WTC11 (cell line): ENCODE measurements around the gene XCL1. TPM values are rescaled to one million over a fixed set of nuclear protein-coding genes. Genes with fewer than 3 reads are reported as not detected.

Experiments
- ATAC-seq: fragments of 200-7000 bp; cut with Tn5 transposase; 2 replicates; pipeline ENCODE4 v1.10.0; 2021; ENCODE audit warnings: mild to moderate bottlenecking, moderate library complexity
- CTCF ChIA-PET: fragments of 300-600 bp; sonication (Branson Sonifier 250); formaldehyde crosslinking; loops from one replicate; lab custom pipeline; 2021; ENCODE audit warnings: antibody characterized with exemption; lab: Charles Lee
- POLR2A ChIA-PET: fragments of 350-600 bp; sonication (Branson Sonifier 250); formaldehyde crosslinking; loops from one replicate; lab custom pipeline; 2021; ENCODE audit warnings: antibody characterized with exemption; lab: Charles Lee
- DNase-seq: peaks from one replicate; pipeline ENCODE4 v3.0.0; 2021; ENCODE audit warnings: low spot score
- H3K27ac Mint-ChIP-seq: 2 replicates; pipeline ENCODE4 v1.8.0; 2021; ENCODE audit warnings: mixed read lengths
- H3K27me3 Mint-ChIP-seq: 2 replicates; pipeline ENCODE4 v1.8.0; 2021; ENCODE audit warnings: low read depth, mild to moderate bottlenecking, moderate library complexity, mixed read lengths
- H3K36me3 Mint-ChIP-seq: 2 replicates; pipeline ENCODE4 v1.8.0; 2021; ENCODE audit warnings: mixed read lengths
- H3K4me1 Mint-ChIP-seq: 2 replicates; pipeline ENCODE4 v1.8.0; 2022; ENCODE audit warnings: mixed read lengths
- H3K4me3 Mint-ChIP-seq: 2 replicates; pipeline ENCODE4 v1.8.0; 2021; ENCODE audit warnings: mild to moderate bottlenecking, moderate library complexity, mixed read lengths
- H3K9me3 Mint-ChIP-seq: 2 replicates; pipeline ENCODE4 v1.8.0; 2021; ENCODE audit warnings: mixed read lengths
- ATF6 ChIP-seq: sonication (generic); formaldehyde crosslinking; IDR thresholded peaks from 2 replicates; pipeline ENCODE4 v1.8.1; 2023; ENCODE audit warnings: mild to moderate bottlenecking, missing genetic modification reagents
- CREM ChIP-seq: sonication (generic); formaldehyde crosslinking; IDR thresholded peaks from 2 replicates; pipeline ENCODE4 v1.8.1; 2022; ENCODE audit warnings: mild to moderate bottlenecking, missing genetic modification reagents, moderate library complexity
- EMX1 ChIP-seq: fragments of 250-450 bp; sonication (Bioruptor Pico); IDR thresholded peaks from 2 replicates; pipeline ENCODE4 v1.8.0; 2021; ENCODE audit warnings: mild to moderate bottlenecking
- ESRRA ChIP-seq: sonication (generic); formaldehyde crosslinking; IDR thresholded peaks from 2 replicates; pipeline ENCODE4 v1.8.1; 2022; ENCODE audit warnings: mild to moderate bottlenecking, missing genetic modification reagents, borderline replicate concordance
- FOXK1 ChIP-seq: sonication (generic); formaldehyde crosslinking; IDR thresholded peaks from 2 replicates; pipeline ENCODE4 v1.8.0; 2022; ENCODE audit warnings: mild to moderate bottlenecking, moderate library complexity, missing genetic modification reagents
- HMGA2 ChIP-seq: fragments of 250-450 bp; sonication (Bioruptor Pico); IDR thresholded peaks from 2 replicates; pipeline ENCODE4 v1.4.0; 2021; ENCODE audit warnings: mild to moderate bottlenecking, moderate library complexity
- MXD4 ChIP-seq: fragments of 250-450 bp; sonication (Bioruptor Pico); IDR thresholded peaks from 2 replicates; pipeline ENCODE4 v1.8.0; 2021; ENCODE audit warnings: mild to moderate bottlenecking, moderate library complexity, borderline replicate concordance
- NFYB ChIP-seq: sonication (generic); formaldehyde crosslinking; conservative IDR thresholded peaks from 2 replicates; pipeline ENCODE4 v1.8.0; 2022; ENCODE audit warnings: low read depth, missing genetic modification reagents
- SMAD4 ChIP-seq: sonication (generic); formaldehyde crosslinking; IDR thresholded peaks from 2 replicates; pipeline ENCODE4 v1.8.0; 2022; ENCODE audit warnings: mild to moderate bottlenecking, missing genetic modification reagents
- TP53 ChIP-seq: sonication (generic); formaldehyde crosslinking; IDR thresholded peaks from 2 replicates; pipeline ENCODE4 v1.8.1; 2023; ENCODE audit warnings: mild to moderate bottlenecking, missing genetic modification reagents
- ZNF425 ChIP-seq: fragments of 250-450 bp; sonication (Bioruptor Pico); conservative IDR thresholded peaks from 2 replicates; pipeline ENCODE4 v1.9.0; 2021; ENCODE audit warnings: mild to moderate bottlenecking
- total RNA-seq: library from RNA; stranded (reverse); gene quantifications from 3 replicates; pipeline ENCODE4 v1.2.3, GENCODE V29; 2021
- TF ChIP-seq, protein P1 (sequence below): fragments of 250-450 bp; sonication (Bioruptor Pico); IDR thresholded peaks from 2 replicates; pipeline ENCODE4 v1.8.0; 2021; ENCODE audit warnings: mild to moderate bottlenecking
- TF ChIP-seq, protein P2 (sequence below): sonication (generic); formaldehyde crosslinking; conservative IDR thresholded peaks from 2 replicates; pipeline ENCODE4 v1.8.1; 2022; ENCODE audit warnings: mild to moderate bottlenecking, missing genetic modification reagents
- TF ChIP-seq, protein P3 (sequence below): sonication (generic); formaldehyde crosslinking; IDR thresholded peaks from 2 replicates; pipeline ENCODE4 v1.8.0; 2022; ENCODE audit warnings: mild to moderate bottlenecking, missing genetic modification reagents
- TF ChIP-seq, protein P4 (sequence below): sonication (generic); formaldehyde crosslinking; IDR thresholded peaks from 2 replicates; pipeline ENCODE4 v1.8.1; 2022; ENCODE audit warnings: mild to moderate bottlenecking, missing genetic modification reagents, moderate library complexity, borderline replicate concordance
- TF ChIP-seq, protein P5 (sequence below): sonication (generic); formaldehyde crosslinking; IDR thresholded peaks from 2 replicates; pipeline ENCODE4 v1.8.0; 2022; ENCODE audit warnings: missing genetic modification reagents

Gene XCL1
- total RNA-seq, 1 experiment from 2014 or later, result 1.1 TPM

- TF ChIP-seq, protein P1, sequence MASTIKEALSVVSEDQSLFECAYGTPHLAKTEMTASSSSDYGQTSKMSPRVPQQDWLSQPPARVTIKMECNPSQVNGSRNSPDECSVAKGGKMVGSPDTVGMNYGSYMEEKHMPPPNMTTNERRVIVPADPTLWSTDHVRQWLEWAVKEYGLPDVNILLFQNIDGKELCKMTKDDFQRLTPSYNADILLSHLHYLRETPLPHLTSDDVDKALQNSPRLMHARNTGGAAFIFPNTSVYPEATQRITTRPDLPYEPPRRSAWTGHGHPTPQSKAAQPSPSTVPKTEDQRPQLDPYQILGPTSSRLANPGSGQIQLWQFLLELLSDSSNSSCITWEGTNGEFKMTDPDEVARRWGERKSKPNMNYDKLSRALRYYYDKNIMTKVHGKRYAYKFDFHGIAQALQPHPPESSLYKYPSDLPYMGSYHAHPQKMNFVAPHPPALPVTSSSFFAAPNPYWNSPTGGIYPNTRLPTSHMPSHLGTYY (CRISPR knock-in tag), result no peak
- TF ChIP-seq, protein P2, sequence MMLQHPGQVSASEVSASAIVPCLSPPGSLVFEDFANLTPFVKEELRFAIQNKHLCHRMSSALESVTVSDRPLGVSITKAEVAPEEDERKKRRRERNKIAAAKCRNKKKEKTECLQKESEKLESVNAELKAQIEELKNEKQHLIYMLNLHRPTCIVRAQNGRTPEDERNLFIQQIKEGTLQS (CRISPR knock-in tag), result no peak
- TF ChIP-seq, protein P3, sequence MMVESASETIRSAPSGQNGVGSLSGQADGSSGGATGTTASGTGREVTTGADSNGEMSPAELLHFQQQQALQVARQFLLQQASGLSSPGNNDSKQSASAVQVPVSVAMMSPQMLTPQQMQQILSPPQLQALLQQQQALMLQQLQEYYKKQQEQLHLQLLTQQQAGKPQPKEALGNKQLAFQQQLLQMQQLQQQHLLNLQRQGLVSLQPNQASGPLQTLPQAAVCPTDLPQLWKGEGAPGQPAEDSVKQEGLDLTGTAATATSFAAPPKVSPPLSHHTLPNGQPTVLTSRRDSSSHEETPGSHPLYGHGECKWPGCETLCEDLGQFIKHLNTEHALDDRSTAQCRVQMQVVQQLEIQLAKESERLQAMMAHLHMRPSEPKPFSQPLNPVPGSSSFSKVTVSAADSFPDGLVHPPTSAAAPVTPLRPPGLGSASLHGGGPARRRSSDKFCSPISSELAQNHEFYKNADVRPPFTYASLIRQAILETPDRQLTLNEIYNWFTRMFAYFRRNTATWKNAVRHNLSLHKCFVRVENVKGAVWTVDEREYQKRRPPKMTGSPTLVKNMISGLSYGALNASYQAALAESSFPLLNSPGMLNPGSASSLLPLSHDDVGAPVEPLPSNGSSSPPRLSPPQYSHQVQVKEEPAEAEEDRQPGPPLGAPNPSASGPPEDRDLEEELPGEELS (CRISPR knock-in tag), result no peak
- TF ChIP-seq, protein P4, sequence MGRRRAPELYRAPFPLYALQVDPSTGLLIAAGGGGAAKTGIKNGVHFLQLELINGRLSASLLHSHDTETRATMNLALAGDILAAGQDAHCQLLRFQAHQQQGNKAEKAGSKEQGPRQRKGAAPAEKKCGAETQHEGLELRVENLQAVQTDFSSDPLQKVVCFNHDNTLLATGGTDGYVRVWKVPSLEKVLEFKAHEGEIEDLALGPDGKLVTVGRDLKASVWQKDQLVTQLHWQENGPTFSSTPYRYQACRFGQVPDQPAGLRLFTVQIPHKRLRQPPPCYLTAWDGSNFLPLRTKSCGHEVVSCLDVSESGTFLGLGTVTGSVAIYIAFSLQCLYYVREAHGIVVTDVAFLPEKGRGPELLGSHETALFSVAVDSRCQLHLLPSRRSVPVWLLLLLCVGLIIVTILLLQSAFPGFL (CRISPR knock-in tag), result no peak
- TF ChIP-seq FOXK1 (no peak), EMX1 (CRISPR knock-in tag) (no peak), TP53 (CRISPR knock-in tag) (no peak), ZNF425 (CRISPR knock-in tag) (no peak), SMAD4 (CRISPR knock-in tag) (no peak)
- TF ChIP-seq, all 79 proteins: peak for 0
Measured at GRCh38 chr1:168626326-168626725, 49.9 kb downstream of the XCL1 start (continued).

GRCh38 chr1:168627370-168627769 lies 51.0 kb downstream of the XCL1 start:
- H3K9me3 Mint-ChIP-seq, result no peaks in the 10 kb centered on the region
- POLR2A ChIA-PET, result no interaction called here
- no peak overlapping the region for H3K4me3 Mint-ChIP-seq
- ATAC-seq (no peak), DNase-seq (no peak)
- TF ChIP-seq, protein P5, sequence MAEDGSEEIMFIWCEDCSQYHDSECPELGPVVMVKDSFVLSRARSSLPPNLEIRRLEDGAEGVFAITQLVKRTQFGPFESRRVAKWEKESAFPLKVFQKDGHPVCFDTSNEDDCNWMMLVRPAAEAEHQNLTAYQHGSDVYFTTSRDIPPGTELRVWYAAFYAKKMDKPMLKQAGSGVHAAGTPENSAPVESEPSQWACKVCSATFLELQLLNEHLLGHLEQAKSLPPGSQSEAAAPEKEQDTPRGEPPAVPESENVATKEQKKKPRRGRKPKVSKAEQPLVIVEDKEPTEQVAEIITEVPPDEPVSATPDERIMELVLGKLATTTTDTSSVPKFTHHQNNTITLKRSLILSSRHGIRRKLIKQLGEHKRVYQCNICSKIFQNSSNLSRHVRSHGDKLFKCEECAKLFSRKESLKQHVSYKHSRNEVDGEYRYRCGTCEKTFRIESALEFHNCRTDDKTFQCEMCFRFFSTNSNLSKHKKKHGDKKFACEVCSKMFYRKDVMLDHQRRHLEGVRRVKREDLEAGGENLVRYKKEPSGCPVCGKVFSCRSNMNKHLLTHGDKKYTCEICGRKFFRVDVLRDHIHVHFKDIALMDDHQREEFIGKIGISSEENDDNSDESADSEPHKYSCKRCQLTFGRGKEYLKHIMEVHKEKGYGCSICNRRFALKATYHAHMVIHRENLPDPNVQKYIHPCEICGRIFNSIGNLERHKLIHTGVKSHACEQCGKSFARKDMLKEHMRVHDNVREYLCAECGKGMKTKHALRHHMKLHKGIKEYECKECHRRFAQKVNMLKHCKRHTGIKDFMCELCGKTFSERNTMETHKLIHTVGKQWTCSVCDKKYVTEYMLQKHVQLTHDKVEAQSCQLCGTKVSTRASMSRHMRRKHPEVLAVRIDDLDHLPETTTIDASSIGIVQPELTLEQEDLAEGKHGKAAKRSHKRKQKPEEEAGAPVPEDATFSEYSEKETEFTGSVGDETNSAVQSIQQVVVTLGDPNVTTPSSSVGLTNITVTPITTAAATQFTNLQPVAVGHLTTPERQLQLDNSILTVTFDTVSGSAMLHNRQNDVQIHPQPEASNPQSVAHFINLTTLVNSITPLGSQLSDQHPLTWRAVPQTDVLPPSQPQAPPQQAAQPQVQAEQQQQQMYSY, result no peak
- no peak for TF ChIP-seq MXD4
- TF ChIP-seq NFYB (CRISPR knock-in tag), result no peak
- TF ChIP-seq ESRRA (CRISPR knock-in tag), result no peak
- TF ChIP-seq, protein P1 (CRISPR knock-in tag), result no peak
- TF ChIP-seq ATF6 (CRISPR knock-in tag), result no peak
- TF ChIP-seq HMGA2, result no peak
- TF ChIP-seq CREM (CRISPR knock-in tag), result no peak
- H3K36me3 Mint-ChIP-seq, result no peaks in the 10 kb centered on the region
- no peak overlapping the region for H3K27ac Mint-ChIP-seq
- no peaks in the 10 kb centered on the region; the same call in 1 of the 2 replicates for H3K27me3 Mint-ChIP-seq
- CTCF ChIA-PET, result interaction anchor here (0.6 to 0.7 kb wide), 2 partner anchors 9 to 24 kb away, joined by 3 read pairs; no protein-coding TSS in a partner anchor
- peaks cover 2% of the 10 kb centered on the region; the same call in 1 of the 2 replicates for H3K4me1 Mint-ChIP-seq
